Stimulated activated CD4-positive, alpha-beta T cell treated with anti-CD3 and anti-CD28 coated beads, Interleukin-15, amount 100 ng/mL, for 48 hours (primary cell): Measurements from ENCODE around the gene RNF125.
"Not testable (repeated sequence)": the region's sequence is repeated elsewhere in the genome, so short reads cannot be mapped to it uniquely, and the experiment has no call there.

ENCODE experiments used
- DNase-seq, 2 donors: peaks; one replicate each; pipeline ENCODE4 v3.0.0-alpha.2; 2020; ENCODE audit warnings: low read depth in 2 of 2

Gene RNF125

DNA sequence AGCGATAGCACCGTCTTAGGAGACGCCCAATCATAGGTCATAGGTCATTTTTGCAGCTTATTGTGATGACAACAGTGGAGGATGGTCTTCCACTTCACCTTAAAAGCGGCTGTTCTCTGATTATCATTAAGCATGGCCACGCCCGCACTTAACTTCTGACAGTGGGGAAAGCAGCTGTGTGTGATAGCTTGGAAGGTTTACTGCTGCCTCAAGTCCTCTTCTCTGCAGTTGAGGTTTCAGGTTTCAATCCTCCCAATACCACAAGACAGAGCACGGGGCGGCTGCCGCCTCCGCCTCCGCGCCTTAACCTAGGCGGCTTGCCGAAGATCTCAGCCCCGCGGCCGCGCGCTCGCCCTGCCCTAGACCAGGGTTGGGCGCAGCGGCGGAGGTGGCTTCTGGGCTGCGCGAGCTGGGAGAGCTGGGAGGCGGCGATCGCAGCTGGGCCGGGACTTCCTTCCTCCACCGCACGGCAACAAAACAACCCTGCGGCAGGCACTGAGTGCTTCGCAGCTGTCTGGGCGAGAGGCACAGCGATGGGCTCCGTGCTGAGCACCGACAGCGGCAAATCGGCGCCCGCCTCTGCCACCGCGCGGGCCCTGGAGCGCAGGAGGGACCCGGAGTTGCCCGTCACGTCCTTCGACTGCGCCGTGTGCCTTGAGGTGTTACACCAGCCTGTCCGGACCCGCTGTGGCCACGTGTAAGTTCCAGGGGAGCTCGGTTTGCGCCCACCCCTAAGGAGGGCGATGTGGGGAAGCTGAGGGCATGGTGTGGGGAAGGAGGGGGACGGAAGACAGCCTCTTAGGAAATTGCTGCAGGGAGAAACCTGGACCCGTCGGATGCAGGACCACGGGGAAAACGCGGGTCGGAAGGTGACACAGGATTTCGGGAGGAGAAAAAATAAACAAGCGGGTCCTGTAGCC is at the start of gene RNF125:
Gene RNF125, plus strand, starts transcription at position 495 of the 920 bp plus-strand sequence. Its CDS starts 39 bp downstream, at position 534.
- DNase-seq: peak; percentile 78 to 82

DNA sequence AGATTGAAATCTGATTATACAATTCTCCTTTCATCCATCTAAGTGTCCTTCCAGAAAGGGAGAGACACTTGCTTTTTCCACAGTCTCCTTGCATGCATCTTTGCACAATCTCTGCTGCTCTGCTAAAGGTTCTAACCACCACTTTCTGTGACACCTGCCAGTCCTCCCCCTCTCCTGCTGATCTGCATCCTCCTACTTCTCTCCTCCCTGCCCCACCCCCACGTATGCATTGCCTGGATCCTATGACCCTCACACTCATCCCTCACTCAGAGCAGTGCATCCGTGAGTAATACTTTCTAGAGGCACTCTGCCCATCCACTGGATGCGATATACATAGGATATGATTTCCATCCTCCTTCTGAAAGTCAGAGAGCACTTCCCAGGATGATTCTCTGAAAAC is 48.0 kb upstream of the RNF125 start:
- no peak for DNase-seq

DNA sequence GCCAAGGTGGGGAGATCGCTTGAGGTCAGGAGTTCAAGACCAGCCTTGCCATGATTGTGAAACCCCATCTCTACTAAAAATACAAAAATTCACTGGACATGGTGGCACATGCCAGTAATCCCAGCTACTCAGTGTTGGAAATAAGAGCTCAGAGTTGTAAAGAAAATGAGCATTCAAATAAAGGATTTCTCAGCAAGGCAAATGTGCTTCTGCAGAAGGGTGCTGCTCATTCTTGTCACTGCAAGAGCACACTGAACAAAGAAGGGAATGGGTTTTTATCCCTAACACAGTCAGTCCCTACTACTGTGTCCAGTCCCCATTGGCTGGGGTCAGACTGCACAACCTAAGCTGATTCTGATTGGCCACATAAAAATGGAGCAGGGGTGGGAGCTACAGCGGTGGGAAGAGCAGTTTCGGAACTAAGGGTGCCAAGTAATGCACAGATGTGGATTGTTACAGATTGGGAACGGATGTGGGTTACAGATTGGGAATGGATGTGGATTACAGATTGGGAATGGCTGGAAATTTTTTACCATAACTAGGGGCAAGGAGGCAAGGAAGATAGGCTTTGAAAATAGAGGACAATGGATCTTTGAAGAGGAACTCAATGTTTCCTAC is 44.6 kb upstream of the RNF125 start:
- no peak for DNase-seq

DNA sequence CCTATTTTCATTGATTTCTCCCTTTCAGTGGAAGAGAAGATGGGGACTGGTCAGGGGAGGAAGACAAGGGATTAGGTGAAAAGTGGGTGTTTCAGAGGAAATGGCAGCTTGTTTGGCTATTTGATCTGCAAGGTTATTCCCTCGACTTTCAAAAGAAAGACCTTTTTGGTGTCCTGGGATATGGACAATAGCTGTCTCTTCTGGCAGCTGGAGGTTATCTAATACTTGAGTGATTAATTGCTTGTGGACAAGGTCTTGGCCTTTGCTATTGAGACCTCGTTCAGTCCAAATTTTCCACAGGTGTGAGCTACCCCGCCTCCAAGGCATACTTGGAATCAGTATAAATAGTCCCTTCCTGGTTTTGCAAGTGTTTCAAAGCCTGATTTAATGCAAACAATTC is 42.4 kb upstream of the RNF125 start:
- DNase-seq: no peak

DNA sequence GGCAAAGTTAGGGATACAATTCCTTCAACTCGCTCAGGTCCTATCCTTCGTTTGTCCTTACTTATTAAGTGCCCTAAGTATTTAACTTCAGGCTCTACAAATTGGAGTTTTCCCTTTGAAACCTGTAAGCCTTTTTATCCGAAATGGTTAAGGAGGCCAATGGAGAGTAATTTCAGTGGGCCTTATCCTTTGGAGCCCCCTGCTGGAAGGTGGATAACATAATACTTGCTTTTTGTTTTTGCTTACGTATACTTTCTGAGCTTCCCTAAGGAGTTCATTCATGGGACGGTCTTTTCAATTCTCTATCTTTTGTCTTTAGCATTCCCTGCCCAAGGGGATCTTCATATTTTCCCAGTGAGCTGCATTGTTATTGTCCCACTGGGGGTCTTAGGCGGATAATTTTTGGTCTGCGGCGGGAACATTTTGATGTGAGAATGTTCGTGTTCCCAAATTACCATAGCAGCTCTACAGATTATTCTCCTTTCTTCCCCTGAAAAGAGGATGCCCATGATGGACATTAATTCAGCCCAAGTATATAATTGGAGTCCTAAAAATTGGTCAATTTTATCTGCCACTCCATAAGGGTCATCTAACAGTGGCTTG is 41.3 kb upstream of the RNF125 start:
- peak in 1 of 2 donors; percentile 16 for DNase-seq

DNA sequence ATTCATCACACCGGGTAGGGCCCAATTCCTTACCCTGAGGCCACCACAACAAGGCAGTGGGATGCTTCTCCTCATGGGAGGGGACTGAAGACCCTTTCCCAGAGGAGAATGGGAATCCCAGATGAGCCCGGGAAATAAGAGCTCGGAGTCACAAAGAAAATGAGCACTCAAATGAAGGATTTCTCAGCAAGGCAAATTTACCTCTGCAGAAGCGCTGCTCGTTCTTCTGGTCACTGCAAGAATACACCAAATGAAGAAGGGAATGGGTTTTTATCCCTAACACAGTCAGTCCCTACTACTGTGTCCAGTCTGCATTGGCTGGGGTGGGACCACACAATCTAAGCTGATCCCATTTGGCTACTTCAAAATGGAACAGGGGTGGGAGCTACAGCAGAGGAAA is 40.0 kb upstream of the RNF125 start:
- no peak for DNase-seq

DNA sequence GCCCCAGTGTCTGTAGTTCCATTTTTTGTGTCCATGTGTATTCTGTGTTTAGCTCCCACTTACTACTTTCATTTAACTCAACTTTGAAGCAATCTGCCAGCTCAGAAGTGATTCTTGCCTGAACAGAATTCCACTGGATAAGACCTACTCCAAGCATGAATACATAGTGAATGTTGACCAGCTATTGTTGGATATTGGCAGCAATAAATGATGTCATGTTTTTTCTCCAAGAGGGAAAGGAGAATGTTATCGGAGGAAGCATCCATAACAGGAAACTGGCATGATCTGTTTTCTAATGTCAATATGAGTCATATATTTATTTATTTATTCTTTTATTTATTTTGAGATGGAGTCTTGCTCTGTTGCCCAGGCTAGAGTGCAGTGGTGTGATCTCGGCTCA is 38.9 kb upstream of the RNF125 start:
- no peak for DNase-seq

DNA sequence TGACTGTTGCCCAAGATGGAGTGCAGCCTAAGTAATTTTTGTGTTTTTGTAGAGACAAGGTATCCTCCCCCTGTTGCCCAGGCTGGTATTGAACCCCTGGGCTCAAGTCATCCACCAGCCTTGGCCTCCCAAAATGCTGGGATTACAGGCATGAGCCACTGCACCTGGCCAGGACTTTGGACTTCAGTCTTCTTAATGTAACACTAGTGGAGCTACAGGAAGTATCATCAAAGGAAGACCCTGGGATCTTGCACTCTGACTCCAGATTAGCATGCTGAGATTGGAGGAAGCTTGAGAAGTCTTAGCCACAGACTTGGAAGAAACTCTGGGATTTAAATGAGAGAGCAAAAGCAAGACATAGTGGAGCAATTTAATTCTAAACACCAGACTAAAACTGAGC is 37.8 kb upstream of the RNF125 start:
- DNase-seq: no peak

DNA sequence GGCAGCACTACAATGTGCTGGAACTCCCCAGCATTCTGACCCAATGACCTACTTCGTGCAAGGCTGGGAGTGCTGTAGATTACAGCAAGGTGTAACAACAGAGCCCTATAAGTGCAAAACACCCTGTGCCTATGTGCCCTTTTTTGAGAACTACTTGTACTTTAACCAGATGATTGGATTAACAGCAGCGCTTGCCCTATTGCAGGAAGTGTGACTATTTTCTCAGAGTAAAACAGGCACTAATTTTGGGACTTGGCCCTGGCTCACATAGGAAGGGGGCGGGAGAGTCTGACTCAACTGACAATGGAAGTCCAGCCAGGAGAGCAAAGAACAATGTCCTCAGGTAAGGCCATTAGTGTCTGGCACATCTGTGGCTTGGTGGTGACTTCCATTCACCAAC is 35.6 kb upstream of the RNF125 start:
- DNase-seq: no peak

DNA sequence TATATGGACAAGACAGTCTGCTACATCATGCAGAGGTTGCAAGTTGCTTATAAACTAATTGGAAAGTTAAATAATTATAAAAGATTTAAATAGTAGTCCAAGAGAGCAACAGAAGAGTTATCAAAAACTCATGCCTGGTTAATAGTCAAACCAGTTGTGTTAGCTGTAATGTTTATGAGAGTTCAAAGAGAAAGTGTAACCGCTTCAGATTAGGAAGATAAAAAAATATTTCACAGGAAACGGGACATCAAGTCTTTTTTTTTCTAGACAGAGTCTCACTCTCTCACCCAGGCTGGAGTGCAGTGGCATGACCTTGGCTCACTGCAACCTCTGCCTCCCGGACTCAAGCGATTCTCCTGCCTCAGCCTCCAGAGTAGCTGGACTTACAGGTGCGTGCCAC is 34.6 kb upstream of the RNF125 start:
- DNase-seq: no peak

DNA sequence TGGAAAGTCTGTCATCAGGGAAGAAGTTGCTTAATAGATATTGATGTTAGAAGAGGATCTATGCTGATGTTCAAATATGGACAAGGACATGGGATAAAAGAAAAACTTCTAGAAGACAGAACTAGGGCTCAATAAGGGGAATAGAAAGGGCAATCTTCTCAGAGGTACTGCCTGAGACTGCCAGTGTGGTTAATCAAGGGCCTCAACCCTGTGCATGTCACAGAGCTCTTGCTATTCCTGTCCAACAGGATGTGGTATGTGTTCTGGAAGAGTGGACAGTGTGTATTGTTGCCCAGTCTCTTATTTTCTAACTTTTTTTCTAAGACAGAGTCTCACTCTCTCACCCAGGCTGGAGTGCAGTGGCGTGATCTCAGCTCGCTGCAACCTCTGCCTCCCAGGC is 27.8 kb upstream of the RNF125 start:
- DNase-seq: no peak

DNA sequence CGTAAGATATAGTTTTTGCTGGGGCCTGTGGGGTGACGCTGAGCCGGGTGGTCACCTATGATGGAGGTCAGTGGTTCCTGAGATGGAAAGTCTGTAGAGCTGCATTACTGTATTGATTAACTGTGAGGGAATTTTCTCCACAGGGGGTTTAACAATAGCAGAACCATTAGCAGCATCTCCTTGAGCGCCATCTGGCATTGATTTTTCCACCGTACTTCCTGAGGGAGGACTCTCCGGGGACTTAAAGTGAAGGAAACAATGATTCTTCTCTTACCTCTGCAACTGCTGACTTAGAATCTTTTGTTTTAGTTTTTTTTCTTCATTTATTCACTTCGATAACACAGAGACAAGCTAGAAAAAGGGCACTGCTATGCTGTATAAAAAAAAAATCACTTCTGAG is 22.6 kb upstream of the RNF125 start:
- DNase-seq: no peak

DNA sequence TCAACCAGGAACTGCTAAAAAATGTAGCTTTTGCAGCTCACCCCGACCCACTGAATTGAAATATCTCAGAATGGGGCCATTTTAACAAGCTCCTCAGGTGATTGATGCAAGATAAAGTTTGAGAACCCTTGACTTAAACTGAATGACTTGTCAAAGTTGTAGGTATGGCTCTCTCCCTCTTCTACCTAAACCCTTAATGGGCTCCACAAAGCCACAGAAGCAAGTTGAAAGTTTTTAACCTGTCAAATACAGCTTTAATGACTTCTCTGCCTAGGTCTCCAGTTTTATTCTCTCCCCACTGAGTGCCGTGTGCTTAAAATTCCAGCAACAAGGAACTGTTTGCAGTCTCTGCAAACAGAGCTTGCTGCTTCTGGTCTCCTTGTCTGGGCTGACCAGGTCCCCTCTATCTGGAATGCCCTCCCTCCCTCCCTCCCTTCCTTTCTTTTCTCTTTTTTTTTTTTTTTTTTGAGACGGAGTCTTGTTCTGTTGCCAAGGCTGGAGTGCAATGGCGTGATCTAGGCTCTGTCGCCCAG is 19.7 kb upstream of the RNF125 start:
- no peak for DNase-seq

DNA sequence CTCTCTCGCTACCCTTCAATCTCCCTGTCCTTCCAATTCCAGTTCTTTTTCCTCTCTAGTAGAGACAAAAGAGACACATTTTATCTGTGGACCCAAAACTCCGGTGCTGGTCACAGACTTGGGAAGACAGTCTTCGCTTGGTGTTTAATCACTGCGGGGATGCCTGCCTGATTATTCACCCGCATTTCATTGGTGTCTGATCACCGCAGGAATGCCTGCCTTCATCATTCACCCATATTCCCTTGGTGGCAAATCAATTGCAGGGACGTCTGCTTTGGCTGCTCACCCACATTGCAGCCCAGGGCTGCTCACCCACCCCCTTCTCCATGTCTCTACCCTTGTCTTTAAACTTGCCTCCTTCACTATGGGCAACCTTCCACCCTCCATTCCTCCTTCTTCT is 17.5 kb upstream of the RNF125 start:
- DNase-seq: not testable (repeated sequence)

DNA sequence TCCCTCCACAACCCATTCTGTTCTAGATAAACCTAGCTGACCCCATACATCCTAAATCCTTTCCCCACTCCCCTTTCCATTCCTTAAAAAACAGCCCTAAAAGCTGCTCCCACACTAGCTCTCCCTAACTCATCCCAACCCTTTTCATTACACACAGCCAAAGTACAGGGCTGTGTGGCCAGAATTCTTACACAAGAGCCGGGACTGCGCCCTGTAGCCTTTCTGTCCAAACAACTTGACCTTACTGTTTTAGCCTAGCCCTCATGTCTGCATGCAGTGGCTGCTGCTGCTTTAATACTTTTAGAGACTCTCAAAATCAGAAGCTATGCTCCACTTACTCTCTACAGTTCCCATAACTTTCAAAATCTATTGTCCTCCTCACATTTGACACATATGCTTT is 14.8 kb upstream of the RNF125 start:
- not testable (repeated sequence) for DNase-seq

DNA sequence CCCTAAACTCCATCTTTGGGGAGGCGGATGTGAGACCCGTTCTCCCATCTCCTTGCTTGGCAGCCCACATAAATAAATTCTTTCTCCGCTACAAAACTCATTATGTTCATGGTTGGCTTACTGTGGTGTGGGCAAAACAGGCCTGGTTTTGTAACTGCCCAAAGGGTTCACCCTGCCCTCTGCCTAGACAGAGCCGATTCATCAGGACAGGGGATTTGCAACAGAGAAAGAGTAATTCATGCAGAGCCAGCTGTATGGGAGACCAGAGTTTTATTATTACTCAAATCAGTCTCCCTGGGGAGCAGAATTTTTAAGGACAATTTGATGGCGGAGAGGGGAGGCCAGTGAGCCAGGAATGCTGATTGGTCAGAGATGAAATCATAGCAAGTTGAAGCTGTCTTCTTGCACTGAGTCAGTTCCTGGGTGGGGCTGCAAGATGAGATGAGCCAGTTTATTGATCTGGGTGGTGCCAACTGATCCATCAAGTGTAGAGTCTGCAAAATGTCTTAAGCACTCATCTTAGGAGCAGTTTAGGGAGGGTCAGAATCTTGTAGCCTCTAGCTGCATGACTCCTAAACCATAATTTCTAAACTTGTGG is 8.4 kb upstream of the RNF125 start:
- DNase-seq: no peak

DNA sequence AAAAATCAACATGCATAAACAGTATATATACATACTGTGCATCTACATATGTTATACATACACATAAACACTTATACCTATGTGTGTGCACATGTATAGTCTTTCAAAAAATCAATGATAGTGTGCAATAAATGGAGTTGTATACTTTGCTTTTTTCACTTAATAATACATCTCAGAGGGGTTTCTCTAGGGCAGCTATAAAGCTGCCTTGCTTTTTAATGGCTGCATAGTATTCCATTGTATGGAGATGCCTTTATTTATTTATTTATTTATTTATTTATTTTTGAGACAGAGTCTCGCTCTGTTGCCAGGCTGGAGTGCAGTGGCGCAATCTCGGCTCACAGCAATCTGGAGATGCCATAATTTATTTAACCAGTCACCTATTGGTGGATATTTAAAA is 7.4 kb upstream of the RNF125 start:
- DNase-seq: no peak

DNA sequence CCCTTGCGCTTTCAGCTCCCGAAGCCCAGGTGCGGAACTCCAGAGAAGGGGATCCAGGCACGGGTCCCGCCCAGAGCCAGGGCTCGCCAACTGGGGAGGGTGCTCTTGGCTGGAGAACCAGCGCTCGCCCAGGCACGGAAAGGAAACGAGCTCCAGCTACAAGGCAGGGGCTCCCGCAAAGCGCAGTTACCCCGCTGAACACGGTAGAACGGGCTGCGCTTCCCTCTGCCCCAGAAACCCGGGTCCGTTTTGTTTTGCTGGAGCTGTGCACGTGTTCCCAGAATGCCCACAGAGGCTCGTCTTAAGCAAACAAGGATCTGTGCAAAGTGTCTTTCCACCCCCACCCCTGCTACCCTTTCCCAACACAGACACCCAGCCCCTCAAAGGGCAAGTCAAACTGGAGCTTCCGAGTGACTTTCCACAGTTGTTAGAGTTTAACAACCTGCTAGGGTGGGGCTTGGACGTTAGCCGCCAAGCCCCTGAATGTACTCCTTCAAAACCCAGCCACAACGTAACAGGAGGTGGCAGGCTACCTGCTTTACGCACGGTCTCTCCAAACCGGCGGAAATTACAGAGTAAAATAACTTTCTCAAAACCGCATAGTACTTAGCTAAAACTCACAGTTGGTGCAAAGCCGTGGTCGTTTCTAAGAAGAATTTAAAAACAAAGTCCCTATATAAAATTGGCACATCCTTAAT is 775 bp downstream of the RNF125 start:
- peak; percentile 11 to 33 for DNase-seq

DNA sequence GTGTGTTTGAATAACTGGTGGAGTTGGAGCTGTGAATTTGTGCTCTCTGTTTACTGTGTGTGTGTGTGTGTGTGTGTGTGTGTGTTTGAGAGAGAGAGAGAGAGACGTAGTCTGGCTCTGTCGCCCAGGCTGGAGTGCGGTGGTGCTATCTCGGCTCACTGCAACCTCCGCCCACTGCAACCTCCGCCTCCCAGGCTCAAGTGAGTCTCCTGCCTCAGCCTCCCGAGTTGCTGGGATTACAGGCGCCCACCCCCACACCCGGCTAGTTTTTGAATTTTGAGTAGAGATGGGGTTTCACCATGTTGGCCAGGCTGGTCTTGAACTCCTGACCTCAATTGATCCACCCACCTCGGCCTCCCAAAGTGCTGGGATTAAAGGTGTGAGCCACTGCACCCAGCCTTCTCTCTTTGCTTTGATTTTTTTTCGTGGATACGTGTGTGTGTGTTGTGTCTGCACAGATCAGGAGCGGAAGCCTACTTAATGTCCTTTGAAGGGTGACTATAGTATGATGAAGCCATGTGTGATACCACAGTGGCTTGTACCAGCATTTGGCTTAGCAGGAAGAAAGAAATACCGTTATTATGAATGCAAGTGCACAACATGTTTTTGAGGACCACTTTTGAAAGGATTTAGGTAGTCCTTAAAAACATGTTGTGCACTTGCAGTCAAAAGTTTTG is 1.5 kb downstream of the RNF125 start:
- peak; percentile 43 to 52 for DNase-seq

DNA sequence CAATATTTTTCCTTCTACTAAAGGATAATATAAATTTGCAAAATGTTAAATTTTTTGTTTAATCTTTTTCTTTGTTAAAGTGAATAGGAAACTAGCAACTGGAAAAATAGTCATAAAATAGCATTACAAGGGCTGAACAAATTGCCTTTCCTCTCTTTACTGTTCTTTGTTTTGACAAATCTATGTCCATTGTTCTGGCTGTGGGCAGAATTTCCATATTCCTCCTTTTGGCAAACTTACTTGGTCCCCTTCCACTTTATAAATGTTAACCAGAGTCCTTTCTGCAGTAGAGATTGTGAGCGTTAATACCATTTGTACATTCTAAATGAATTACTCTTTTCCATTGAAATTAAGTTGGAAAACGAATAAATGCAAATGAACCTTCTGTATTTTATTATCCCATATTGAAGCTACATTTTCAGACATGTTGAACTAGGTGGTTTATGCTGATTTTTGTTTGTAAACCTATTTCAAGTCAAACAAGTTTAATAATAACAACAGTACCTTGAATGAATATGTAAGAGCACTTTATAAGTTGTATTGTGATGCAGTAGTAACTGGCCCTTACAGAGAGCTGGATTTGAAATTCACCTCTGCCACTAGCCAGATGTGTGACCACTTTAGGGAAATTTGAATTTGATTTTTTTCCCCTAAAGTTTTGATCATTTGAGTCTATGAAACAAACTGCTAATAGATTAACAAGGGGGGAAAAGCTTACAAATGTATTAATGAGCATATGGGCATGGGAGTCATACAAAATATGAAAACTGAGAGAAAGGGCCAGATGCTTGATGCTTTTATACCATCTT is 3.3 kb downstream of the RNF125 start:
- no peak for DNase-seq
